Prostate gland (tissue), 2 donors: Measurements from ENCODE around the gene DNAJC17. TPM values are rescaled to one million over a fixed set of nuclear protein-coding genes. Genes with fewer than 3 reads are reported as not detected.

Experiments used
- DNase-seq: peaks from one replicate; pipeline ENCODE4 v3.0.0-alpha.2; 2019; ENCODE audit warnings: low spot score
- H3K27ac ChIP-seq, 2 donors: fragments of 200-600 bp; sonication (generic); 2 replicates each; pipeline ENCODE4 v1.5.1; 2017 to 2019
- H3K27me3 ChIP-seq: fragments of 200-600 bp; sonication (generic); replicated peaks from 2 replicates; pipeline ENCODE4 v1.5.1; 2019; ENCODE audit not compliant: insufficient read depth
- H3K36me3 ChIP-seq, 2 donors: fragments of 200-600 bp; sonication (generic); 1 replicate in 1 of 2; 2 replicates in 1 of 2; pipeline versions ENCODE4 v1.5.1 to v1.8.1; 2017 to 2019
- H3K4me1 ChIP-seq: fragments of 200-600 bp; sonication (generic); replicated peaks from 2 replicates; pipeline ENCODE4 v1.5.1; 2019
- H3K4me3 ChIP-seq, 2 donors: fragments of 200-600 bp; sonication (generic); 2 replicates each; pipeline ENCODE4 v1.5.1; 2017 to 2019
- H3K9me3 ChIP-seq: fragments of 200-600 bp; sonication (generic); 2 replicates; pipeline ENCODE4 v1.5.1; 2017
- CTCF ChIP-seq, 4 experiments: fragments of 200-600 bp in 2 of 4; fragments of 450-650 bp in 2 of 4; sonication (generic) in 2 of 4; IDR thresholded peaks; 1 replicate in 3 of 4; 2 replicates in 1 of 4; pipeline ENCODE4 v1.5.1; 2016 to 2019; ENCODE audit warnings: antibody characterized with exemption in 4 of 4, mild to moderate bottlenecking in 2 of 4, moderate library complexity in 2 of 4
- POLR2A ChIP-seq: fragments of 450-650 bp; IDR thresholded peaks from one replicate; pipeline ENCODE4 v1.6.1; 2016; ENCODE audit warnings: antibody characterized with exemption, mild to moderate bottlenecking
- POLR2AphosphoS5 ChIP-seq: sonication (generic); formaldehyde crosslinking; IDR thresholded peaks from one replicate; pipeline ENCODE4 v1.6.1; 2017; ENCODE audit warnings: antibody characterized with exemption
- WGBS: methylation state at CpG from one replicate; pipeline ENCODE4 v1.1.5; 2018; 5-methylcytosine and 5-hydroxymethylcytosine counted together
- intact Hi-C: fragments of 100-400 bp; cut with DNase I; formaldehyde crosslinking; loops from one replicate; pipeline ENCODE4 v1.14.2; 2022
- total RNA-seq, 2 donors: library from RNA; depleted of rRNA; stranded (reverse); fragments of >200 nt; gene quantifications; one replicate each; pipeline ENCODE4 v1.1.0, GENCODE V29; 2016

DNAJC17 gene
- total RNA-seq, 2 donors from 2014 or later, result 29.2 to 29.6 TPM

- Histone ChIP-seq H3K9me3 (no peaks in the 10 kb centered on the region), H3K4me1 (no peaks in the 10 kb centered on the region), H3K36me3 (no peaks in the 10 kb centered on the region), H3K27me3 (no peaks in the 10 kb centered on the region), H3K4me3 (no peak within 1 kb of the TSS), H3K27ac (no peak within 1 kb of the TSS)
- 92% methylated on average over 6 of the region's 6 CpGs for WGBS
- intact Hi-C loops, result no loop called here
- TF ChIP-seq CTCF (IDR thresholded peaks at IDR 0.05), result no peak
- no peak for TF ChIP-seq POLR2A
- TF ChIP-seq POLR2AphosphoS5, result no peak
- DNase-seq, result no peak
Observed at GRCh38 chr15:40828447-40829036, 21.3 kb upstream of the DNAJC17 start, which contains the start of gene PPP1R14D. PPP1R14D (minus strand) TSS chr15:40828708; CDS start chr15:40828641, 67 bp downstream.

DNA sequence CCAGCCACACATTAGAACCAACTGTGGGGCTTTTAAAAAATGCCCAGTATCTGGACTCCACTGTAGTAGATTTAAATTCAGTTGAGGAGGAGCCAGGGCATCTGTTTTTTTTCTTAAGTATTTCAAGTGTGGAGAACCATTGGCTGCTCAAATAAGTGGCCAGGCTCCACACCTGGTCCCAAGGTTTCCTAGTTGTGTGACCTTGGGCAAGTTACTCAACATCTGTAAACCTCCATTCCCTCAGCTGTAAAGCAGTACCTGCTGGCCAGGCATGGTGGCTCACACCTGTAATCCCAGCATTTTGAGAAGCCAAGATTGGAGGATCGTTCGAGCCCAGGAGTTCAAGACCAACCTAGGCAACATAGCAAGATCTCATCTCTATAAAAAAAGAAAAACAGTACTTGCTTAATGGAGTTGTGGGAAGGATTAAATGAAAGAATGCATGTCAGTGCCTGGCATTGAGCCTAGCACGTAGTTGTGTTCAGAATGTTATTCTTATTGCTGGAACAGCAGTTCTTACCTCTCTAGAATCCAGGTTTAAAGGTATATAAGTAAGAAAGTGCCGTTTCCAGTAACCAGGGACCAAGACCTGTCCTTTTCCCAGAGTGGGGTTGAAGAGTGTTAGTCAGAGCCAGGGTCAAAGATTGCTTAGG is 19.3 kb upstream of the DNAJC17 start:
- H3K4me1 ChIP-seq, result no peaks in the 10 kb centered on the region
- intact Hi-C loops, result no loop called here
- H3K27ac ChIP-seq, result no peak overlapping the region
- H3K9me3 ChIP-seq, result no peaks in the 10 kb centered on the region
- no peak overlapping the region for H3K4me3 ChIP-seq
- WGBS, result 82% methylated on average over 4 of the region's 4 CpGs
- no peak for TF ChIP-seq CTCF (IDR thresholded peaks at IDR 0.05)
- TF ChIP-seq POLR2A, result no peak
- TF ChIP-seq POLR2AphosphoS5, result no peak
- H3K27me3 ChIP-seq, result no peaks in the 10 kb centered on the region
- no peaks in the 10 kb centered on the region for H3K36me3 ChIP-seq
- DNase-seq, result no peak

DNA sequence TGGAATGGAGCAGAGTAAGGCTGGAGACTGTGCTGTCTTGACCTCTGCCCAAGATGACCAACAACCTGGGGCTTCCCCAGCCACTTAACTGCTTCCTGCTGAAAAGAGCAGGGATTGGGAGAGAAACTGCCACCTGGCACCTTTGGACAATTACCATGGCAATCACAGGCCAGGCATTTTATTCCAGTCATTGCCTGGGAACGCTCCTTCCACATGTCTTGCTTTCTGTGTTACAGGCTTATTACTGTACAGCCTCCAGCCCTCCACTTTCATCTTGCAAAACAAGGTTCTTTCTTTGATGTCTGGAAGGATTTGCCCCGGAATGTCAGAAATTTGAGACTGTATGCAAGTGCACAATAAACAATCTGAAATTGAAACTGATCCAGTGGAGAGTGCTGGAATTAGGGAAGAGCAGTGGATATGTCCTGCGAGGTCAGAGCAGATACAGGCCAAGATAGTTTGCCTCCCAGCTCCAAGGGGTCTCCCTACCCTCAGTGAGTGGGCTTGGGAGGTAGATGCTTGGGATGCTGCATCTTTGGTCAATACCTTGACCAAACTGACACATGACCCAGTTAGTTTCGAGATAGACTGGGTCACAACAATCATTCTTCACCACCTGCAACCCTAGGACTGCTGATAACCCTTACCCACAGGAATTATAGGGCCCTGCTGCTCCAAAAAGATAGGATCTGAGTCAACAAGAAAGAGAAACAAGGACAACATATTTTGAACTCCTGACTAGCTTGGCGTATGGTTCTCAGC is 18.6 kb upstream of the DNAJC17 start:
- no peak for DNase-seq
- Histone ChIP-seq H3K9me3 (no peaks in the 10 kb centered on the region), H3K27me3 (no peaks in the 10 kb centered on the region), H3K36me3 (no peaks in the 10 kb centered on the region), H3K4me1 (no peaks in the 10 kb centered on the region), H3K27ac (no peak overlapping the region), H3K4me3 (no peak overlapping the region)
- no peak for TF ChIP-seq POLR2AphosphoS5
- TF ChIP-seq POLR2A, result no peak
- no peak for TF ChIP-seq CTCF (IDR thresholded peaks at IDR 0.05)
- intact Hi-C loops, result no loop called here
- WGBS, result 47% methylated on average over 5 of the region's 5 CpGs

GRCh38 chr15:40823572-40824343 is 16.5 kb upstream of the DNAJC17 start:
- DNase-seq, result no peak
- intact Hi-C loops, result no loop called here
- no peaks in the 10 kb centered on the region for H3K27me3 ChIP-seq
- H3K4me1 ChIP-seq, result no peaks in the 10 kb centered on the region
- H3K9me3 ChIP-seq, result no peaks in the 10 kb centered on the region
- WGBS, result 91% methylated on average over 1 of the region's 1 CpG
- no peaks in the 10 kb centered on the region for H3K36me3 ChIP-seq
- no peak overlapping the region for H3K27ac ChIP-seq
- TF ChIP-seq POLR2AphosphoS5 (no peak), CTCF (IDR thresholded peaks at IDR 0.05) (no peak), POLR2A (no peak)
- no peak overlapping the region for H3K4me3 ChIP-seq
